NCI-H2171 treated with DMSO at 0.1 percent for 48 hours (cell line): ENCODE data around the gene ARHGEF4.

Experiments
- DNase-seq: peaks from one replicate; lab custom pipeline; 2025; lab: John Stamatoyannopoulos, UW

Gene ARHGEF4, protein sequence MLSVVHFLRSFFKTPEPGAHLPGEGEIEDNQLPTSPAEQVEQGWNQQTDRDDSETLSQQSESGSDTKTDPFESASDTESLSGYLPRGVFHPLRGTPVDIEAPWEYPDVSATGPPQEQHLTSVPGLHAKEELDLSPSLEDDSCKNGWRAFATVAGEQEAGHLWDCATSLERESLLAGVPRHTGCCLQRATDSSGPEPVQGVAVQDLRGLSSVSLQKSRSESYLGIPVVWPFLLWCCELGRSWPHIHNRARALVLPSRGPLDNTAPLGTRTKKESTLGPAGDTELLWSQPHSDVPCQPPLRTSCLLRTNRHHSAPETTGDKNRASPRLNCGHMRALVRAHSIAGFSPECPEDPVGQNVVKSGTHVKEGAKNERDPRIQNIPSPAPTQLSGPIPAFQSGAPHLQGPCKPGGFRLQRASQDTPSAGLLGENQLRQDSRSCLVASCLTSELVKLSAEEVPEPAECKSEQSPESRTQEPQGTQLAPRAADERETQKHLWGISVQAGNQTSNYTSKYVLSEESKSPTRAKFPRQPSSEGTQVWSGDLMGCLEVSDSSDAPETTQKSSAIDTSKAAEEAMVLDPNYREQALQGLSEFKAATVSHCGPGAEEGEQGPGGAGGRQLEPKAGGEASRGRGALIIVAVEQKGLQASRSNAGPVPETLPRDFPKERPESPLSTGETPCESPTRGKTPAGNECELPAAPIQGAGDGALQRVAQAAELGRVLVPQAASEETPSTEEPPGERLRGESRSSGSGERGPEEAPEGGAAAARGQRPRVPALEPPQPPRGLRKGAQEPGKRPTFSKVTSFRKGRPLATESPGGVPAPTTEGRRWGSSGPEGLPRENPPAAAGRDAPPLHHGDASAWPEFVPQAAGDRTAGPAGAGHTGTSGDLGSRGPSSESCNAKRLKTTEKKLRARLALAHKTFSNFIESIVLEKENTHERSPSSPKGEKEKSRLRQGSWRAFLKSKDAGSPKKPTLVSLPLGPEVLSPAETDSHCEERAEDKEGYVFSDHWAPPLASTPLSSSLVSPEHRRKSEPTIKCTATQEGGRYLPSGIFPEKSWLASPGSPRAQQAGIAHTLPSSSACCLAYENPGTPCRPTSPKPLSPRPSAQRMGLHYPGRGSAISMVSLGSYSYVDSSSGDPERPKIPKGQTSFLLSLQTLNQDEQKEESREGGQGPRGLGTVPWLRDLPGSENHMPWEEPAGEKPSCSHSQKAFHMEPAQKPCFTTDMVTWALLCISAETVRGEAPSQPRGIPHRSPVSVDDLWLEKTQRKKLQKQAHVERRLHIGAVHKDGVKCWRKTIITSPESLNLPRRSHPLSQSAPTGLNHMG (N-terminal part only)

GRCh38 chr2:130836501-130837174 is at the start of gene ARHGEF4:
Gene ARHGEF4, plus strand, starts transcription at chr2:130836914. Its CDS starts 40 bp downstream, at chr2:130836954.
- peak; percentile 35 for DNase-seq

- DNase-seq, result no peak
These were observed 48.9 kb upstream of the ARHGEF4 start for GRCh38 chr2:130787841-130788240.

- no peak for DNase-seq
These were observed 46.4 kb upstream of the ARHGEF4 start for GRCh38 chr2:130790312-130790711.

DNA sequence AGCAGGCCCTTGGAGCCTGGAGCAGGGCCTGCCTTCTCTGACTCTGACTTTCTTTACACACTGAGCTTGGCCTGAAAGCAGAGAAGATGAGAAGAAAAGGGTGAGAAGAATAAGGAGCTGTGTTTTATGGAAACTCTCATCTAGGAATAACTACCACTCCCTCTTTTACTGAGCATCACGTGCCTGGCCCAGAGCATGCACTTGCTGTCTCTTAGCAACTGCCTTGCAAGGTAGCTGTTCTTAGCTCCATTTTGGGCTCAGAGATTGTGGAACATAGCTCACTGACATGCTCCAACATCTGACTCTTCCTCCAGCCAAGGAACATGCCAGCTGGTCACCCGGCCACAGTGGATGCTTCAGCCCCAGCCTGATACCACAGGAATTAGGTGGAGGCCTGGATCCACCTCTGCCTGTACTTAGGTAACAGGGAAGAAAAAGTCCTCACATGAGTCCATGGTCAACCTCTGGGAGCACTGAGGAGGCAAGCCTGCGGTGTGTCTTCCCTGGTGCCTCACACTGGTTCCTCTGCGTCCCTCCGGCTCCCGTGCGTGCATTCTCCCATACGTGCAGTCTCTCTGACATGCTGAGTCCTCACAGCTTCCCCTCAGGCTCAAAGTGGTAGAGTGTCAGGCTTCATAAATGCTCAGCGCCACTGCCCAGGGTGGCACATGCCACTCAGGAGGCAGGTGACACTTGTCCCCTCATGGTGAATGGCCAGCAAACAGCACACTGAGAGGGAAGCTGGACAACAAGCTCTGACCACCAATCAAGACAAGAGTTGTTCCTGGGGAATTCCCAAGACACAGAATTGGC is 45.7 kb upstream of the ARHGEF4 start:
- DNase-seq, result no peak

GRCh38 chr2:130791617-130791939 is 45.1 kb upstream of the ARHGEF4 start:
- no peak for DNase-seq

GRCh38 chr2:130795431-130795830 is 41.3 kb upstream of the ARHGEF4 start:
- DNase-seq, result no peak

DNA sequence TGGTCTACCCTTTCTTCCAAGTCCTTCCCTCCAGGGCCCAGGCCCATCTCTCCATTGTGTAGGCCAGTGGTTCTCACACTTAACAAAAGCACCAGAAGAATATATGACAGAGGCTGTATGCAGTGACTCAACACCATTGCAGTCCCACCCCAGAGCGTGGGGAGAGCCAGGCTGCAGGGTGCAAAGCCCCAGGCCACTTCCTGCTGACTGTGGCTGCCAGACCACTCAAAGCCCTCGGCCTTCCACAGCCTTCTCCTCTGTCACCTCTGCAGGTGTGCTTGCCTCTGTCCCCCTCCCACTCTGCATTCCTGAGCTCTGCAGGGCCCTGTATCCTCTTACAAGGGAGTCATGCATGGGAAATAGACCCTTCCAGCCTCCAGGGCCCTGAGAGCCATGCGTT is 40.4 kb upstream of the ARHGEF4 start:
- no peak for DNase-seq

DNA sequence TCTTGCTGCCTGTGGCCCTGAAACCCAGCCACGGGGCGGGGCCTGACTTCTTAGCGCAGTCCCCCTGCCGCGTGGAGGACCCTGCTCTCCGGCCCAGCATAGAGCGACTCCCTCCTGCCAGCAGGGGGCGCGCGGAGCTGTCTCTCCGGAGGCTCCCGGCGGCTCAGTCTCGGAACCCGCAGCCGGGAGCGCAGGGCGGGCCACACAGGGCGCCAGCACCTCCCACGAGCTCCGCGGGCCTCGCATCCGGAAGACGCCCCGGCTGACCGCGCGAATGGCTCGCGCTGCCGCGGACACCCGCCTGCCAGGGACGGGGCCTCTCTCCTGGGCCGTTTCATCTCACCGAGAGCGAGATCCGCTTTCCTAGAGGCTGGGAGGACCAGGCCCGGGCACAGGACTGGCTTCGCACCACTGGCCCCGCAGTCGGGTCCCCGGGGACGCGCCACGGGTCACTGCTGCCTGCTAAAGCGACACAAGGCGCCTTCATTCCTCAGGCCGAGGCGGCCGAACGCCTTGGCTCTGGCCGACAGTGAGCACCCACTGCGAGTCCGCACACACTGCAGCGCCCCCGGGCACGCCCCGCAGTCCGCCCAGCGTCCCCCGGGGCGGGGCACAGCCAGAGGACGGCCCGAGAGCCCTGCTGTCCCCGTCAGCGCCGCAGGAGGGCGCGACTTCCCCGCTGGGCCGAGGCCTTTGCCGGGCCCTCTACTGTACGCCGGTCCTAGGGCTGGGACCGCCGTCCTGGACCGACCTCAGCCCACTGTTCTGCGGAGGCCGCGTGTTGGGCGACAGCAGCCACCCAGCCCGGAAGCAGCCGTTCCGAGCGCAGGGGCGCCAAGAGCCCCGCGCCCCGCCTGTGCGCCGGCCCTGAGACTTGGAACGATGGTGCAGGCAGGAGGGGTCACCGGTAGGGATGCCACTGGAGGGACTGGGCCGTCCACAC is 39.0 kb upstream of the ARHGEF4 start:
- DNase-seq, result peak; percentile 82

GRCh38 chr2:130798472-130799218 is 38.1 kb upstream of the ARHGEF4 start:
- DNase-seq, result peak; percentile 67

- no peak for DNase-seq
These were observed 37.4 kb upstream of the ARHGEF4 start for GRCh38 chr2:130799295-130799694.

DNA sequence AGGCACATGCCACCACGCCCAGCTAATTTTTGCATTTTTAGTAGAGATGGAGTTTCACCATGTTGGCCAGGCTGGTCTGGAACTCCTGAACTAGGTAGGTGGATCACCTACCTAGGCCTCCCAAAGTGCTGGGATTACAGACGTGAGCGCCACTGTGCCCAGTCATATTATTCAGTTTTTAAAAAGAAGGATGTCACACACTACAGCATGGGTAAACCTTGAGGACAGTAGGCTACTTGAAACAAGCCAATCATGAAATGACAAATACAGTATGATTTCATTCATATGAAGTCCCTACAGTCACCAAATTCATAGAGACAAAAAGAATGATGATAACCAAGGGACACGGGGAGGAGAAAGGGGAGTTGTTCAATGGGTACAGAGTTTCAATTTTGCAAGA is 31.1 kb upstream of the ARHGEF4 start:
- DNase-seq, result no peak

GRCh38 chr2:130806370-130806769 is 30.3 kb upstream of the ARHGEF4 start:
- peak; percentile 46 for DNase-seq

GRCh38 chr2:130807659-130808385 is 28.9 kb upstream of the ARHGEF4 start:
- DNase-seq, result peak; percentile 66

DNA sequence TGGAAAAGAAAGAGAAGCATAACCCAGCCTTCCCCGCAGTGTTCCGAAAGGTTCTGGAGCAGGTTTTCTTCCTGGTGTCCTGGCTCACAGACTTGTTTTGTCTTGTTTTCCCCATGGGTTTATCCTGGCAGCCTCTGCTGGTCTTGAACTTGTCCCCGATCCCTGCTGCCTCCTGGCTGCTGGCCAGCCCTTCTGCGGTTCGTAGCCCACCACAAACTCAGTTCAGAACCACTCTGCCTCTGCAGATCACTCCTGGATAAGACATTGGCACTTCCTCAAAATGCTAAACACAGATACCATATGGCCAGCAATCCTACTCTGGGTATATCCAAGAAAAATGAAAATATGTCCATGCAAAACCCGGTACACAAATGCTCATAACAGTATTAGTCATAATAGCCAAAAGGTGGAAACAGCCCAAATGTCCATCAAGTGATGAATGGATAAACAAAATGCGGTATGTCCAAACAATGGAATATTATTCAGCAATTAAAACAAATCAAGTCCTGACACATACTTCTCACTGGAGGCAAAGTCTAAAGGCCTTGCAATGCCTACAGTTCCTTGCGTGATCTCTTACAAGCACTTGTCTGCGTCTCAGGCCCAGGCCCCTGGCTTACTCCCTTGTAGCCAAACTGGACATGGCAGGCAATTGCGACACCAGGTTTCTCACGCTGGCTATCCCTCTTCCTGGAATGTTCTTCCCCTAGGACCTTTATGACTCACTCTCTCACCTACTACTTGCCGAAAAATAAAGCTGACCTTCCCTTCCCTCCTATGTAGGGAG is 28.0 kb upstream of the ARHGEF4 start:
- DNase-seq, result peak; percentile 64

- DNase-seq, result no peak
These were observed 26.2 kb upstream of the ARHGEF4 start for GRCh38 chr2:130810490-130810889.

GRCh38 chr2:130813722-130814121 is 23.0 kb upstream of the ARHGEF4 start:
- DNase-seq, result no peak

DNA sequence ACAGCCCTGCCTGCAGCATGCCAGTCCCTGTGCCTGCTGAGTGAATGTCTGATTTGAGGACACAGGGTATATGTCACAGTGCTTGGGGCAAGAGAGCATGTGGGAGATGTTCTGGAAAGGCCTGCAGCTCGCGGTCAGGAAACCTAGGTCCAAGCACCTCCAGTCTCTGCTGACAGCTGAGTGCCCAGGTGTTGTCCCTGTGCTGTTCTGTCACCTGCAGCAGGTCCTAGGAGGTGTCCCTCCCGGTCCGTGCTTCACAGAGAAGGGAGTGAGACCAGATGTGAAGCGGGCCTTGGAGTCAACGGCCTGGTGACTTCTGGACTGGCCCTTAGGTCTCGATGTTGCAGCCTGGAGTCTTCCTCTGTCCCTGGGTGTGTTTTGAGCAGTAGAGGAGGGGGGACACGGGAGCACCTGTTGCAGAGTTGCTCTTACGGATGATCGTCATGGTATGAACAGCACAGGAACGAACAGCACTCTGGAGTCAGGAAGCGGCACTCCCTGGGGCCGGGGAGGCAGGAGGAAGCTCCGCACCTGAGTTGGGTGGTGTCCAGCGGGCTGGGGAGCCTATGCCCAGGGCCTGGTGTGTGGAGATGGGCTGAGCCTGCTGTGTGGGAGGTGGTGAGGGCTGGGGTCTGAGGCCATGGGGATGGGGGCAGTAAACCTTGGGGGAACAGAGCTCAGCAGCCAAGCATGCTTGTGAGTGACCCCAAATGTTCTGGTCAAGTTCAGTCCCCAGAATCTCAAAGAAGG is 21.6 kb upstream of the ARHGEF4 start:
- no peak for DNase-seq
